ENCODE data around the gene PDE4B.

The PDE4B gene

GRCh38 chr1:65881067-65881594 is 88.4 kb downstream of the PDE4B start:
- DNase-seq (ENCODE audit: low read depth, low spot score) = no peak

- no peak for DNase-seq (ENCODE audit: low read depth, low spot score)
These were observed 89.4 kb downstream of the PDE4B start for GRCh38 chr1:65882076-65882475.

GRCh38 chr1:65889441-65889840 is 96.7 kb downstream of the PDE4B start:
- no peak for DNase-seq (ENCODE audit: low read depth, low spot score)

- DNase-seq (ENCODE audit: low read depth, low spot score) = no peak
These were observed 97.6 kb downstream of the PDE4B start for GRCh38 chr1:65890201-65890843.

- no peak for DNase-seq (ENCODE audit: low read depth, low spot score)
These were observed 102.3 kb downstream of the PDE4B start for GRCh38 chr1:65894738-65895605.

- no peak for DNase-seq (ENCODE audit: low read depth, low spot score)
These were observed 104.0 kb downstream of the PDE4B start for GRCh38 chr1:65896721-65897120.

- no peak for DNase-seq (ENCODE audit: low read depth, low spot score)
These were observed 104.8 kb downstream of the PDE4B start for GRCh38 chr1:65897485-65897884.

- DNase-seq (ENCODE audit: low read depth, low spot score) = no peak
These were observed 112.0 kb downstream of the PDE4B start for GRCh38 chr1:65904681-65905083.

GRCh38 chr1:65910432-65910831 is 117.7 kb downstream of the PDE4B start:
- DNase-seq (ENCODE audit: low read depth, low spot score) = no peak

- no peak for DNase-seq (ENCODE audit: low read depth, low spot score)
These were observed 119.0 kb downstream of the PDE4B start for GRCh38 chr1:65911679-65912078.

- DNase-seq (ENCODE audit: low read depth, low spot score) = no peak
These were observed 125.9 kb downstream of the PDE4B start for GRCh38 chr1:65918564-65918963.

GRCh38 chr1:65921446-65921845 is 128.8 kb downstream of the PDE4B start:
- no peak for DNase-seq (ENCODE audit: low read depth, low spot score)

GRCh38 chr1:65924471-65924870 is 131.8 kb downstream of the PDE4B start:
- no peak for DNase-seq (ENCODE audit: low read depth, low spot score)

GRCh38 chr1:65938506-65938905 is 145.8 kb downstream of the PDE4B start:
- no peak for DNase-seq (ENCODE audit: low read depth, low spot score)

- no peak for DNase-seq (ENCODE audit: low read depth, low spot score)
These were observed 146.5 kb downstream of the PDE4B start for GRCh38 chr1:65939191-65939590.

- no peak for DNase-seq (ENCODE audit: low read depth, low spot score)
These were observed 146.9 kb downstream of the PDE4B start for GRCh38 chr1:65939636-65940035.

GRCh38 chr1:65940126-65940525 is 147.4 kb downstream of the PDE4B start:
- DNase-seq (ENCODE audit: low read depth, low spot score) = no peak

- no peak for DNase-seq (ENCODE audit: low read depth, low spot score)
These were observed 149.8 kb downstream of the PDE4B start for GRCh38 chr1:65942476-65942875.

- no peak for DNase-seq (ENCODE audit: low read depth, low spot score)
These were observed 153.7 kb downstream of the PDE4B start for GRCh38 chr1:65946376-65946775.

- no peak for DNase-seq (ENCODE audit: low read depth, low spot score)
These were observed 154.3 kb downstream of the PDE4B start for GRCh38 chr1:65946960-65947359.

- DNase-seq (ENCODE audit: low read depth, low spot score) = no peak
These were observed 156.0 kb downstream of the PDE4B start for GRCh38 chr1:65948609-65949229.

- DNase-seq (ENCODE audit: low read depth, low spot score) = no peak
These were observed 156.5 kb downstream of the PDE4B start for GRCh38 chr1:65949230-65949626.
